Neural progenitor cell (in vitro differentiated cells): ENCODE measurements around the gene EHBP1. TPM values are rescaled to one million over a fixed set of nuclear protein-coding genes. Genes with fewer than 3 reads are reported as not detected.

Experiments used
- DNase-seq: peaks from one replicate; pipeline ENCODE4 v3.0.0-alpha.2; 2016; ENCODE audit warnings: low spot score
- H2AFZ ChIP-seq: fragments of 200-600 bp; sonication (generic); replicated peaks from 2 replicates; pipeline ENCODE4 v1.6.1; 2016; ENCODE audit warnings: antibody characterized with exemption
- H3F3A ChIP-seq: fragments of 200-600 bp; sonication (generic); 2 replicates; pipeline ENCODE4 v1.6.1; 2016; ENCODE audit warnings: antibody characterized with exemption, low read depth
- H3K27ac ChIP-seq: fragments of 200-600 bp; sonication (generic); 2 replicates; pipeline ENCODE4 v1.5.1; 2016; ENCODE audit warnings: mild to moderate bottlenecking
- H3K27me3 ChIP-seq: fragments of 200-600 bp; sonication (generic); 2 replicates; pipeline ENCODE4 v1.6.1; 2016; ENCODE audit warnings: mild to moderate bottlenecking, moderate library complexity
- H3K36me3 ChIP-seq: fragments of 200-600 bp; sonication (generic); 2 replicates; pipeline ENCODE4 v1.5.1; 2016
- H3K4me1 ChIP-seq: fragments of 200-600 bp; sonication (generic); 2 replicates; pipeline ENCODE4 v1.6.1; 2016; ENCODE audit warnings: mixed run types
- H3K4me2 ChIP-seq: fragments of 200-600 bp; sonication (generic); 2 replicates; pipeline ENCODE4 v1.6.1; 2016
- H3K4me3 ChIP-seq: fragments of 200-600 bp; sonication (generic); 2 replicates; pipeline ENCODE4 v1.5.1; 2016
- H3K79me2 ChIP-seq: fragments of 200-600 bp; sonication (generic); 2 replicates; pipeline ENCODE4 v1.6.1; 2016; ENCODE audit warnings: low read depth
- H3K9ac ChIP-seq: fragments of 200-600 bp; sonication (generic); 2 replicates; pipeline ENCODE4 v1.6.1; 2016
- H3K9me3 ChIP-seq: fragments of 200-600 bp; sonication (generic); 2 replicates; pipeline ENCODE4 v1.5.1; 2016; ENCODE audit warnings: low read depth
- H4K20me1 ChIP-seq: fragments of 200-600 bp; sonication (generic); 2 replicates; pipeline ENCODE4 v1.6.1; 2016; ENCODE audit warnings: low read depth
- H3K27ac Mint-ChIP-seq: 3 replicates; pipeline ENCODE4 v1.8.0; 2021; ENCODE audit warnings: mixed read lengths
- H3K27me3 Mint-ChIP-seq: 2 replicates; pipeline ENCODE4 v1.8.0; 2022; ENCODE audit warnings: low read depth, mild to moderate bottlenecking, inconsistent platforms, moderate library complexity, mixed read lengths; ENCODE audit not compliant: insufficient read depth
- H3K36me3 Mint-ChIP-seq: 3 replicates; pipeline ENCODE4 v1.8.0; 2021; ENCODE audit warnings: mixed read lengths
- H3K4me1 Mint-ChIP-seq: 3 replicates; pipeline ENCODE4 v1.8.0; 2021; ENCODE audit warnings: mixed read lengths
- H3K4me3 Mint-ChIP-seq: 3 replicates; pipeline ENCODE4 v1.8.0; 2021; ENCODE audit warnings: mild to moderate bottlenecking, moderate library complexity, mixed read lengths
- H3K9me3 Mint-ChIP-seq: 3 replicates; pipeline ENCODE4 v1.8.0; 2020; ENCODE audit warnings: mixed read lengths
- CTCF ChIP-seq: fragments of 200-600 bp; sonication (generic); IDR thresholded peaks from 2 replicates; pipeline ENCODE4 v1.5.1; 2017; ENCODE audit warnings: antibody characterized with exemption, mild to moderate bottlenecking
- EZH2 ChIP-seq: fragments of 200-600 bp; sonication (generic); IDR thresholded peaks from 2 replicates; pipeline ENCODE4 v1.6.1; 2017; ENCODE audit warnings: antibody characterized with exemption, mild to moderate bottlenecking, moderate library complexity
- EZH2phosphoT487 ChIP-seq: fragments of 200-600 bp; sonication (generic); IDR thresholded peaks from 2 replicates; pipeline ENCODE4 v1.6.1; 2017; ENCODE audit warnings: antibody characterized with exemption
- total RNA-seq: library from RNA; depleted of rRNA; stranded (reverse); fragments of >200 nt; gene quantifications from 2 replicates; pipeline ENCODE4 v1.2.3, GENCODE V29; 2015; ENCODE audit warnings: low replicate concordance

Gene EHBP1
- total RNA-seq, 1 donor from 2014 or later: 65.8 TPM

- H3K4me3 ChIP-seq: no peak overlapping the region
- peaks cover 7% of the 10 kb centered on the region for H3K36me3 Mint-ChIP-seq
- no peaks in the 10 kb centered on the region for H3K4me1 ChIP-seq
- H3K27me3 Mint-ChIP-seq: no peaks in the 10 kb centered on the region
- H3K27ac ChIP-seq: no peak overlapping the region
- H3K9me3 ChIP-seq: no peaks in the 10 kb centered on the region
- no peaks in the 10 kb centered on the region for H4K20me1 ChIP-seq
- peaks cover 65% of the 10 kb centered on the region for H3K79me2 ChIP-seq
- no peak overlapping the region for H3K4me2 ChIP-seq
- no peaks in the 10 kb centered on the region for H3F3A ChIP-seq
- no peak for DNase-seq
- no peak overlapping the region for H3K27ac Mint-ChIP-seq
- no peak for TF ChIP-seq EZH2
- no peak for TF ChIP-seq CTCF
- no peak for TF ChIP-seq EZH2phosphoT487
- no peaks in the 10 kb centered on the region for H3K27me3 ChIP-seq
- H3K36me3 ChIP-seq: no peaks in the 10 kb centered on the region
- H3K9ac ChIP-seq: no peak overlapping the region
- no peak overlapping the region for H3K4me3 Mint-ChIP-seq
- peaks cover 9% of the 10 kb centered on the region for H3K9me3 Mint-ChIP-seq
- H3K4me1 Mint-ChIP-seq: no peaks in the 10 kb centered on the region
- no peak overlapping the region for H2AFZ ChIP-seq
These were observed 54.5 kb downstream of the EHBP1 start for GRCh38 chr2:62760026-62760425.

GRCh38 chr2:62760555-62760954 is 55.0 kb downstream of the EHBP1 start:
- Histone ChIP-seq H3K4me2 (no peak overlapping the region), H2AFZ (no peak overlapping the region), H3K9me3 (no peaks in the 10 kb centered on the region), H3F3A (no peaks in the 10 kb centered on the region), H3K27me3 (no peaks in the 10 kb centered on the region), H3K4me1 (no peaks in the 10 kb centered on the region), H3K36me3 (no peaks in the 10 kb centered on the region), H3K79me2 (peaks cover 60% of the 10 kb centered on the region), H3K9ac (no peak overlapping the region), H3K4me3 (no peak overlapping the region), H4K20me1 (no peaks in the 10 kb centered on the region), H3K27ac (no peak overlapping the region)
- Mint-ChIP-seq H3K27ac (no peak overlapping the region), H3K36me3 (peaks cover 2% of the 10 kb centered on the region), H3K9me3 (peaks cover 4% of the 10 kb centered on the region), H3K4me1 (no peaks in the 10 kb centered on the region), H3K4me3 (no peak overlapping the region), H3K27me3 (no peaks in the 10 kb centered on the region)
- TF ChIP-seq CTCF (no peak), EZH2phosphoT487 (no peak), EZH2 (no peak)
- no peak for DNase-seq

- H2AFZ ChIP-seq: no peak overlapping the region
- peaks cover 16% of the 10 kb centered on the region for H3K9me3 Mint-ChIP-seq
- no peak overlapping the region for H3K4me3 ChIP-seq
- no peaks in the 10 kb centered on the region for H3K27me3 Mint-ChIP-seq
- H3K27ac Mint-ChIP-seq: no peak overlapping the region
- H4K20me1 ChIP-seq: no peaks in the 10 kb centered on the region
- H3K4me2 ChIP-seq: no peak overlapping the region
- H3K27ac ChIP-seq: no peak overlapping the region
- H3F3A ChIP-seq: no peaks in the 10 kb centered on the region
- H3K36me3 ChIP-seq: no peaks in the 10 kb centered on the region
- no peak overlapping the region for H3K4me3 Mint-ChIP-seq
- H3K9ac ChIP-seq: no peak overlapping the region
- TF ChIP-seq EZH2: no peak
- no peak for TF ChIP-seq CTCF
- no peak for TF ChIP-seq EZH2phosphoT487
- DNase-seq: no peak
- H3K9me3 ChIP-seq: peaks cover 9% of the 10 kb centered on the region
- peaks cover 23% of the 10 kb centered on the region for H3K79me2 ChIP-seq
- H3K4me1 Mint-ChIP-seq: no peaks in the 10 kb centered on the region
- no peaks in the 10 kb centered on the region for H3K27me3 ChIP-seq
- no peaks in the 10 kb centered on the region for H3K4me1 ChIP-seq
- peaks cover 16% of the 10 kb centered on the region for H3K36me3 Mint-ChIP-seq
These were observed 60.3 kb downstream of the EHBP1 start for GRCh38 chr2:62765619-62766376.
